ENCODE data around the gene RASGEF1C. TPM values are rescaled to one million over a fixed set of nuclear protein-coding genes. Genes with fewer than 3 reads are reported as not detected.

Gene RASGEF1C
- total and polyA plus RNA-seq, 10 donors: 0.06 to 1.1 (median 0.21) TPM; not detected in 6

GRCh38 chr5:180119031-180119902 lies 89.7 kb downstream of the RASGEF1C start:
- H3K9me3 ChIP-seq: no peaks in the 10 kb centered on the region
- H3K4me1 ChIP-seq: peaks cover 0 to 4% (median 0%) of the 10 kb centered on the region in 6 donors
- 90 to 98% (median 93%) methylated on average over 15 to 23 of the region's 23 CpGs for WGBS, 5 donors
- H3K27ac ChIP-seq: no peak overlapping the region
- H3K36me3 ChIP-seq: no peaks in the 10 kb centered on the region
- intact Hi-C loops (cut with DNase I; ENCODE audit: low total_unique reads): no loop called here
- TF ChIP-seq CTCF (IDR thresholded peaks at IDR 0.05 in 8 of 11, conservative IDR thresholded peaks at IDR 0.05 in 3 of 11) (no peak), POLR2AphosphoS5 (IDR thresholded peaks at IDR 0.05) (no peak), POLR2A (IDR thresholded peaks at IDR 0.05) (no peak)
- DNase-seq: peak; percentile 55
- H3K4me3 ChIP-seq: no peak overlapping the region
- peaks cover 0 to 28% (median 0%) of the 10 kb centered on the region in 7 donors for H3K27me3 ChIP-seq (replicated peaks in 1 of 7)

- Histone ChIP-seq H3K27me3 (replicated peaks in 1 of 7) (peaks cover 0 to 34% (median 0%) of the 10 kb centered on the region in 7 donors), H3K4me1 (peaks cover 0 to 4% (median 0%) of the 10 kb centered on the region in 6 donors), H3K27ac (no peak overlapping the region), H3K36me3 (no peaks in the 10 kb centered on the region), H3K4me3 (no peak overlapping the region), H3K9me3 (no peaks in the 10 kb centered on the region)
- DNase-seq: peak; percentile 57
- TF ChIP-seq POLR2AphosphoS5 (IDR thresholded peaks at IDR 0.05): no peak
- TF ChIP-seq POLR2A (IDR thresholded peaks at IDR 0.05): no peak
- no peak for TF ChIP-seq CTCF (IDR thresholded peaks at IDR 0.05 in 8 of 11, conservative IDR thresholded peaks at IDR 0.05 in 3 of 11)
- intact Hi-C loops (cut with DNase I; ENCODE audit: low total_unique reads): no loop called here
- 90 to 96% (median 92%) methylated on average over 11 to 14 of the region's 14 CpGs for WGBS, 5 donors
These were observed 90.6 kb downstream of the RASGEF1C start for GRCh38 chr5:180118391-180118791.

- Histone ChIP-seq H3K27ac (no peak overlapping the region), H3K36me3 (no peaks in the 10 kb centered on the region), H3K27me3 (replicated peaks in 1 of 7) (peaks cover 0 to 40% (median 0%) of the 10 kb centered on the region in 7 donors), H3K9me3 (no peaks in the 10 kb centered on the region), H3K4me3 (no peak overlapping the region), H3K4me1 (peaks cover 0 to 4% (median 0%) of the 10 kb centered on the region in 6 donors)
- no peak for TF ChIP-seq CTCF (IDR thresholded peaks at IDR 0.05 in 8 of 11, conservative IDR thresholded peaks at IDR 0.05 in 3 of 11)
- no peak for TF ChIP-seq POLR2AphosphoS5 (IDR thresholded peaks at IDR 0.05)
- no peak for TF ChIP-seq POLR2A (IDR thresholded peaks at IDR 0.05)
- intact Hi-C loops (cut with DNase I; ENCODE audit: low total_unique reads): no loop called here
- 83 to 94% (median 87%) methylated on average over 8 to 14 of the region's 14 CpGs for WGBS, 5 donors
- peak; percentile 59 for DNase-seq
These were observed 91.8 kb downstream of the RASGEF1C start for GRCh38 chr5:180117000-180117725.
